HAP-1 (cell line): ENCODE measurements around the gene TOP2A.

ENCODE experiments used
- DNase-seq, 2 experiments: peaks; one replicate each; pipeline ENCODE4 v3.0.0-alpha.2; 2016 to 2020; ENCODE audit warnings: low spot score in 2 of 2
- H3K27me3 ChIP-seq: fragments of 250-450 bp; sonication (Bioruptor Pico); 2 replicates; pipeline ENCODE4 v1.5.1; 2020; ENCODE audit warnings: low read depth, mild to moderate bottlenecking, moderate library complexity
- H3K36me3 ChIP-seq: fragments of 250-450 bp; sonication (Bioruptor Pico); replicated peaks from 2 replicates; pipeline ENCODE4 v1.5.1; 2020; ENCODE audit warnings: mild to moderate bottlenecking
- H3K4me1 ChIP-seq: fragments of 250-450 bp; sonication (Bioruptor Pico); 2 replicates; pipeline ENCODE4 v1.5.1; 2020; ENCODE audit warnings: mild to moderate bottlenecking
- H3K4me3 ChIP-seq: fragments of 250-450 bp; sonication (Bioruptor Pico); 2 replicates; pipeline ENCODE4 v1.5.1; 2020; ENCODE audit warnings: mild to moderate bottlenecking, moderate library complexity
- H3K9me3 ChIP-seq: fragments of 250-450 bp; sonication (Bioruptor Pico); 2 replicates; pipeline ENCODE4 v1.5.1; 2020; ENCODE audit warnings: mild to moderate bottlenecking, moderate library complexity
- in situ Hi-C: fragments of 300-500 bp; cut with MboI; formaldehyde crosslinking; loops from 3 replicates; pipeline ENCODE4 v1.14.3; 2020; ENCODE audit warnings: low sequenced_read_pairs, inconsistent platforms, mixed read lengths

TOP2A gene

GRCh38 chr17:40417609-40418427 is at the start of gene TOP2A:
Gene TOP2A (minus strand): TSS chr17:40417896. CDS start chr17:40417791, 105 bp downstream.
- in situ Hi-C loops = no loop called here
- Histone ChIP-seq H3K4me1 (peaks cover 16% of the 10 kb centered on the region), H3K36me3 (peaks cover 41% of the 10 kb centered on the region)

GRCh38 chr17:40467281-40467867 is 49.7 kb upstream of the TOP2A start:
- in situ Hi-C loops = no loop called here

More at GRCh38 chr17:40417609-40418427, at the start of gene TOP2A:
- H3K9me3 ChIP-seq = no peaks in the 10 kb centered on the region
- H3K4me3 ChIP-seq = peak within 1 kb of the TSS; percentile 89
- peak; percentile 99 for DNase-seq
- H3K27me3 ChIP-seq = no peaks in the 10 kb centered on the region

GRCh38 chr17:40466298-40466971 is 48.7 kb upstream of the TOP2A start:
- Histone ChIP-seq H3K27me3 (peaks cover 11% of the 10 kb centered on the region), H3K9me3 (no peaks in the 10 kb centered on the region), H3K4me3 (no peak overlapping the region), H3K4me1 (no peaks in the 10 kb centered on the region), H3K36me3 (no peaks in the 10 kb centered on the region)
- DNase-seq = no peak
- in situ Hi-C loops = no loop called here

More at GRCh38 chr17:40467281-40467867, 49.7 kb upstream of the TOP2A start:
- Histone ChIP-seq H3K4me3 (no peak overlapping the region), H3K4me1 (no peaks in the 10 kb centered on the region), H3K36me3 (no peaks in the 10 kb centered on the region), H3K27me3 (peaks cover 11% of the 10 kb centered on the region), H3K9me3 (no peaks in the 10 kb centered on the region)
- DNase-seq = no peak

GRCh38 chr17:40464392-40464855 is 46.7 kb upstream of the TOP2A start:
- no peak overlapping the region for H3K4me3 ChIP-seq
- DNase-seq = no peak
- peaks cover 11% of the 10 kb centered on the region for H3K27me3 ChIP-seq
- no peaks in the 10 kb centered on the region for H3K36me3 ChIP-seq
- in situ Hi-C loops = no loop called here
- H3K4me1 ChIP-seq = no peaks in the 10 kb centered on the region
- H3K9me3 ChIP-seq = no peaks in the 10 kb centered on the region

- no peak for DNase-seq
- peaks cover 11% of the 10 kb centered on the region for H3K27me3 ChIP-seq
- H3K36me3 ChIP-seq = no peaks in the 10 kb centered on the region
- in situ Hi-C loops = no loop called here
- no peaks in the 10 kb centered on the region for H3K4me1 ChIP-seq
- no peak overlapping the region for H3K4me3 ChIP-seq
- H3K9me3 ChIP-seq = no peaks in the 10 kb centered on the region
Observed at GRCh38 chr17:40463122-40463550, 45.4 kb upstream of the TOP2A start.

- in situ Hi-C loops = no loop called here
- Histone ChIP-seq H3K27me3 (peaks cover 11% of the 10 kb centered on the region), H3K4me1 (no peaks in the 10 kb centered on the region), H3K9me3 (no peaks in the 10 kb centered on the region), H3K36me3 (no peaks in the 10 kb centered on the region), H3K4me3 (no peak overlapping the region)
- no peak for DNase-seq
Observed at GRCh38 chr17:40462343-40463121, 44.8 kb upstream of the TOP2A start.

GRCh38 chr17:40461732-40462342 is 44.1 kb upstream of the TOP2A start:
- Histone ChIP-seq H3K36me3 (no peaks in the 10 kb centered on the region), H3K4me3 (no peak overlapping the region), H3K27me3 (peaks cover 11% of the 10 kb centered on the region), H3K4me1 (no peaks in the 10 kb centered on the region), H3K9me3 (no peaks in the 10 kb centered on the region)
- in situ Hi-C loops = no loop called here
- no peak for DNase-seq

GRCh38 chr17:40460968-40461731 is 43.5 kb upstream of the TOP2A start:
- Histone ChIP-seq H3K27me3 (peaks cover 5% of the 10 kb centered on the region), H3K4me3 (no peak overlapping the region), H3K9me3 (no peaks in the 10 kb centered on the region), H3K36me3 (no peaks in the 10 kb centered on the region), H3K4me1 (no peaks in the 10 kb centered on the region)
- DNase-seq = no peak
- in situ Hi-C loops = no loop called here

GRCh38 chr17:40460604-40460967 is 42.9 kb upstream of the TOP2A start:
- Histone ChIP-seq H3K9me3 (no peaks in the 10 kb centered on the region), H3K4me3 (no peak overlapping the region), H3K4me1 (no peaks in the 10 kb centered on the region), H3K36me3 (no peaks in the 10 kb centered on the region), H3K27me3 (peaks cover under 1% of the 10 kb centered on the region)
- no peak for DNase-seq
- in situ Hi-C loops = no loop called here

GRCh38 chr17:40459636-40460603 is 42.2 kb upstream of the TOP2A start:
- Histone ChIP-seq H3K9me3 (no peaks in the 10 kb centered on the region), H3K4me1 (no peaks in the 10 kb centered on the region), H3K27me3 (no peaks in the 10 kb centered on the region), H3K4me3 (no peak overlapping the region), H3K36me3 (no peaks in the 10 kb centered on the region; the same call in 1 of the 2 replicates)
- in situ Hi-C loops = no loop called here
- DNase-seq = no peak

- Histone ChIP-seq H3K4me3 (no peak overlapping the region), H3K9me3 (no peaks in the 10 kb centered on the region), H3K4me1 (no peaks in the 10 kb centered on the region), H3K36me3 (no peaks in the 10 kb centered on the region; the same call in 1 of the 2 replicates), H3K27me3 (no peaks in the 10 kb centered on the region)
- no peak for DNase-seq
- in situ Hi-C loops = no loop called here
Observed at GRCh38 chr17:40458851-40459482, 41.3 kb upstream of the TOP2A start.
